Breast epithelium (tissue), 3 donors: Measurements from ENCODE around the gene ABT1.

ENCODE experiments used
- CTCF ChIP-seq, 3 donors: fragments of 450-650 bp; IDR thresholded peaks; one replicate each; pipeline ENCODE4 v1.5.1; 2016 to 2017; ENCODE audit warnings: antibody characterized with exemption in 3 of 3, mild to moderate bottlenecking in 3 of 3, moderate library complexity in 3 of 3
- POLR2A ChIP-seq: fragments of 450-650 bp; IDR thresholded peaks from one replicate; pipeline ENCODE4 v1.6.1; 2016; ENCODE audit warnings: antibody characterized with exemption, mild to moderate bottlenecking, moderate library complexity

DNA sequence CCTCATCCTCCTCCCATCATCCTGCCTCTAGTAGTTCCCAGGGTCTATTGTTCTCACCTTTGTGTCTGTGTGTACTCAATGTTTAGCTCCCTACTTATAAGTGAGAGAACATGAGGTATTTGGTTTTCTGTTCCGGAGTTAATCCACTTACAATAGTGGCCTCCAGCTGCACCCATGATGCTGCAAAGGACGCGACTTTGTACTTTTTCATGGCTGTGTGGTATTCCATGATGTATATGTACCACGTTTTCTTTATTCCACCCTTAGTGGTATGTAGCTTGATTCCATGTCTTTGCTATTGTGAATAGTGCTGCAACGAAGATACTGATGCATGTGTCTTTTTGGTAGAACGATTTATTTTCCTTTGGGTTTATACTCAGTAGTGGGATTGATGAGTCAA is 18.5 kb upstream of the ABT1 start:
- TF ChIP-seq POLR2A: no peak
- TF ChIP-seq CTCF (IDR thresholded peaks at IDR 0.05): no peak
